H9 (cell line): ENCODE results near the gene RPS15. TPM values are rescaled to one million over a fixed set of nuclear protein-coding genes. Genes with fewer than 3 reads are reported as not detected.

Source experiments
- DNase-seq: peaks from one replicate; pipeline ENCODE4 v3.0.0-alpha.2; 2017
- H2AFZ ChIP-seq: one replicate; pipeline ENCODE4 v1.6.1; 2013; ENCODE audit warnings: mild to moderate bottlenecking, low read length, control low read depth, moderate library complexity
- H2AK5ac ChIP-seq: 2 replicates; pipeline ENCODE4 v1.6.1; 2013; ENCODE audit warnings: low read length, control low read depth, mixed read lengths; ENCODE audit not compliant: insufficient read length
- H2BK120ac ChIP-seq: one replicate; pipeline ENCODE4 v1.6.1; 2013; ENCODE audit warnings: low read depth, mild to moderate bottlenecking, low read length, control low read depth, inconsistent platforms; ENCODE audit not compliant: poor library complexity, severe bottlenecking
- H2BK12ac ChIP-seq: 2 replicates; pipeline ENCODE4 v1.6.1; 2013; ENCODE audit warnings: low read length, control low read depth, mixed read lengths, low read depth; ENCODE audit not compliant: insufficient read length
- H2BK15ac ChIP-seq: 2 replicates; pipeline ENCODE4 v1.6.1; 2013; ENCODE audit warnings: low read depth, low read length, control low read depth
- H2BK20ac ChIP-seq: one replicate; pipeline ENCODE4 v1.6.1; 2013; ENCODE audit warnings: low read depth, mild to moderate bottlenecking, low read length, control low read depth, inconsistent platforms; ENCODE audit not compliant: poor library complexity, severe bottlenecking
- H2BK5ac ChIP-seq: 2 replicates; pipeline ENCODE4 v1.6.1; 2013; ENCODE audit warnings: low read length, control low read depth, mixed read lengths; ENCODE audit not compliant: insufficient read length
- H3K14ac ChIP-seq: 2 replicates; pipeline ENCODE4 v1.6.1; 2013; ENCODE audit warnings: low read length, control low read depth; ENCODE audit not compliant: insufficient read depth
- H3K18ac ChIP-seq: 2 replicates; pipeline ENCODE4 v1.6.1; 2013; ENCODE audit warnings: low read depth, mild to moderate bottlenecking, mixed read lengths, low read length, control low read depth; ENCODE audit not compliant: insufficient read length
- H3K23ac ChIP-seq: 2 replicates; pipeline ENCODE4 v1.6.1; 2013; ENCODE audit warnings: low read length, control low read depth, mixed read lengths, low read depth; ENCODE audit not compliant: insufficient read length
- H3K23me2 ChIP-seq: 2 replicates; pipeline ENCODE4 v1.6.1; 2013; ENCODE audit warnings: low read depth, mild to moderate bottlenecking, mixed read lengths, low read length, control low read depth; ENCODE audit not compliant: insufficient read length, poor library complexity, severe bottlenecking
- H3K27ac ChIP-seq: 2 replicates; pipeline ENCODE4 v1.5.1; 2013; ENCODE audit warnings: low read length, control low read depth, mixed read lengths, low read depth; ENCODE audit not compliant: insufficient read length
- H3K27me3 ChIP-seq: 2 replicates; pipeline ENCODE4 v1.6.1; 2013; ENCODE audit warnings: low read length, control low read depth, inconsistent platforms; ENCODE audit not compliant: insufficient read depth
- H3K4ac ChIP-seq: 2 replicates; pipeline ENCODE4 v1.6.1; 2013; ENCODE audit warnings: low read depth, mild to moderate bottlenecking, control low read depth, inconsistent platforms, low read length, moderate library complexity
- H3K4me1 ChIP-seq: 2 replicates; pipeline ENCODE4 v1.6.1; 2013; ENCODE audit warnings: low read length, control low read depth, inconsistent platforms; ENCODE audit not compliant: insufficient read depth
- H3K4me2 ChIP-seq: 2 replicates; pipeline ENCODE4 v1.6.1; 2013; ENCODE audit warnings: low read length, control low read depth, mixed read lengths; ENCODE audit not compliant: insufficient read length, insufficient read depth
- H3K56ac ChIP-seq: 2 replicates; pipeline ENCODE4 v1.6.1; 2013; ENCODE audit warnings: low read depth, mild to moderate bottlenecking, mixed read lengths, low read length, control low read depth; ENCODE audit not compliant: insufficient read length
- H3K79me1 ChIP-seq: 2 replicates; pipeline ENCODE4 v1.6.1; 2013; ENCODE audit warnings: low read depth, mild to moderate bottlenecking, moderate library complexity, low read length, control low read depth, inconsistent platforms; ENCODE audit not compliant: insufficient read depth, poor library complexity, severe bottlenecking
- H3K79me2 ChIP-seq: 2 replicates; pipeline ENCODE4 v1.6.1; 2013; ENCODE audit warnings: low read length, control low read depth, inconsistent platforms; ENCODE audit not compliant: insufficient read depth
- H3K9ac ChIP-seq: 2 replicates; pipeline ENCODE4 v1.6.1; 2013; ENCODE audit warnings: low read length, control low read depth, mixed read lengths; ENCODE audit not compliant: insufficient read length; ENCODE audit errors: extremely low read depth
- H3K9me3 ChIP-seq: one replicate; pipeline ENCODE4 v1.6.1; 2013; ENCODE audit warnings: low read depth, low read length, inconsistent platforms; ENCODE audit not compliant: control insufficient read depth
- H3T11ph ChIP-seq: one replicate; pipeline ENCODE4 v1.6.1; 2013; ENCODE audit warnings: mild to moderate bottlenecking, low read length, control low read depth, inconsistent platforms
- H4K20me1 ChIP-seq: one replicate; pipeline ENCODE4 v1.6.1; 2013; ENCODE audit not compliant: control insufficient read depth, insufficient read length, insufficient read depth
- H4K5ac ChIP-seq: 2 replicates; pipeline ENCODE4 v1.6.1; 2013; ENCODE audit warnings: low read depth, mild to moderate bottlenecking, mixed read lengths, low read length, control low read depth; ENCODE audit not compliant: insufficient read length
- H4K8ac ChIP-seq: replicated peaks from 2 replicates; pipeline ENCODE4 v1.6.1; 2013; ENCODE audit warnings: low read length, control low read depth, mixed read lengths, low read depth; ENCODE audit not compliant: insufficient read length
- H4K91ac ChIP-seq: 2 replicates; pipeline ENCODE4 v1.6.1; 2013; ENCODE audit warnings: low read depth, mild to moderate bottlenecking, moderate library complexity, mixed read lengths, low read length, control low read depth; ENCODE audit not compliant: insufficient read length
- H3K27ac Mint-ChIP-seq, 3 experiments: 2 replicates in 2 of 3; 3 replicates in 1 of 3; pipeline ENCODE4 v1.8.0; 2020 to 2021; ENCODE audit warnings: mixed read lengths in 3 of 3, mild to moderate bottlenecking in 1 of 3, moderate library complexity in 1 of 3
- H3K27me3 Mint-ChIP-seq: 2 replicates; pipeline ENCODE4 v1.8.0; 2021; ENCODE audit warnings: low read depth, mild to moderate bottlenecking, moderate library complexity, mixed read lengths
- H3K36me3 Mint-ChIP-seq, 3 experiments: 2 replicates in 2 of 3; 3 replicates in 1 of 3; pipeline ENCODE4 v1.8.0; 2020 to 2021; ENCODE audit warnings: low read depth in 3 of 3, mixed read lengths in 3 of 3; ENCODE audit not compliant: insufficient read depth in 1 of 3
- H3K4me1 Mint-ChIP-seq, 2 experiments: 2 replicates each; pipeline ENCODE4 v1.8.0; 2020; ENCODE audit warnings: mixed read lengths in 2 of 2
- H3K4me3 Mint-ChIP-seq, 2 experiments: 2 replicates in 1 of 2; 3 replicates in 1 of 2; pipeline ENCODE4 v1.8.0; 2020 to 2021; ENCODE audit warnings: mild to moderate bottlenecking in 2 of 2, mixed read lengths in 2 of 2, moderate library complexity in 1 of 2
- H3K9me3 Mint-ChIP-seq, 2 experiments: 2 replicates in 1 of 2; 3 replicates in 1 of 2; pipeline ENCODE4 v1.8.0; 2020; ENCODE audit warnings: mild to moderate bottlenecking in 2 of 2, mixed read lengths in 2 of 2, moderate library complexity in 1 of 2
- CTCF ChIP-seq: fragments of 200-600 bp; sonication (generic); conservative IDR thresholded peaks from 3 replicates; pipeline ENCODE4 v1.8.0; 2021; ENCODE audit warnings: antibody characterized with exemption, mild to moderate bottlenecking
- WGBS: extraction: QIAGEN DNeasy Blood & Tissue Kit; methylation state at CpG from one replicate; pipeline ENCODE4 v1.1.7; 2013; ENCODE audit warnings: missing lambda C conversion rate, low lambda C conversion rate, mixed read lengths; ENCODE audit not compliant: insufficient read length; ENCODE audit errors: extremely low coverage; 5-methylcytosine and 5-hydroxymethylcytosine counted together
- total RNA-seq: library from RNA; stranded (reverse); gene quantifications from 2 replicates; pipeline ENCODE4 v1.2.1, GENCODE V29; 2021

The RPS15 gene
- total RNA-seq, 1 experiment from 2014 or later: 1,628 TPM

- H4K8ac ChIP-seq: no peak overlapping the region
- no peak overlapping the region for H3K56ac ChIP-seq
- H3K18ac ChIP-seq: no peak overlapping the region
- Mint-ChIP-seq H3K36me3 (peaks cover 20 to 81% (median 62%) of the 10 kb centered on the region in 3 experiments; a peak in 6 of 7 replicates), H3K4me3 (no peak overlapping the region), H3K27ac (0 out of 7 replicates have a peak overlapping the region, but pooled peaks of 1 of the 3 experiments have one; percentile 51), H3K27me3 (no peaks in the 10 kb centered on the region), H3K4me1 (peaks cover 0 to 18% of the 10 kb centered on the region in 2 experiments; a peak in 2 of 4 replicates), H3K9me3 (no peaks in the 10 kb centered on the region)
- no peaks in the 10 kb centered on the region; the same call in 1 of the 2 replicates for H3K79me2 ChIP-seq
- DNase-seq: no peak
- H2AFZ ChIP-seq: no peak overlapping the region
- H3K4me2 ChIP-seq: no peak overlapping the region
- no peaks in the 10 kb centered on the region for H4K20me1 ChIP-seq
- no peak overlapping the region for H3K4ac ChIP-seq
- no peaks in the 10 kb centered on the region for H3K4me1 ChIP-seq
- no peak overlapping the region for H4K91ac ChIP-seq
- no peaks in the 10 kb centered on the region for H3K27me3 ChIP-seq
- H2BK15ac ChIP-seq: no peak overlapping the region
- no peaks in the 10 kb centered on the region for H3K9me3 ChIP-seq
- no peak overlapping the region for H3T11ph ChIP-seq
- no peak overlapping the region for H2BK12ac ChIP-seq
- no peak overlapping the region for H3K23ac ChIP-seq
- peaks cover 6% of the 10 kb centered on the region for H3K23me2 ChIP-seq
- no peak overlapping the region for H2AK5ac ChIP-seq
- H3K14ac ChIP-seq: no peak overlapping the region
- H3K79me1 ChIP-seq: peaks cover 3% of the 10 kb centered on the region
- H3K27ac ChIP-seq: no peak overlapping the region
- no peak overlapping the region for H2BK20ac ChIP-seq
- H2BK5ac ChIP-seq: no peak overlapping the region
- WGBS: no CpG with 5 or more reads among the region's 9 CpGs
- H4K5ac ChIP-seq: no peak overlapping the region
- TF ChIP-seq CTCF: no peak
- H2BK120ac ChIP-seq: no peak overlapping the region
- H3K9ac ChIP-seq: no peak overlapping the region
Observed at GRCh38 chr19:1426736-1427135, 11.5 kb upstream of the RPS15 start.
